Calu3 (cell line): Measurements from ENCODE around the gene CFAP77. TPM values are rescaled to one million over a fixed set of nuclear protein-coding genes. Genes with fewer than 3 reads are reported as not detected.

Experiments
- BruUV-seq: library from RNA; stranded (reverse); fragments of 400-500 nt; replicated peaks from 2 replicates; lab custom pipeline; 2021; lab: Mats Ljungman, UMichigan
- CTCF ChIA-PET: fragments of 300-600 bp; sonication (Branson Sonifier 250); formaldehyde crosslinking; loops from one replicate; lab custom pipeline; 2022; ENCODE audit warnings: antibody characterized with exemption; lab: Charles Lee
- DNase-seq: peaks from one replicate; pipeline ENCODE4 v3.0.0; 2022
- H3K27ac Mint-ChIP-seq: one replicate; pipeline ENCODE4 v1.8.0; 2022; ENCODE audit warnings: mixed read lengths; ENCODE audit not compliant: unreplicated experiment
- H3K27me3 Mint-ChIP-seq: one replicate; pipeline ENCODE4 v1.8.0; 2022; ENCODE audit warnings: mixed read lengths; ENCODE audit not compliant: unreplicated experiment
- H3K36me3 Mint-ChIP-seq: one replicate; pipeline ENCODE4 v1.8.0; 2022; ENCODE audit warnings: mild to moderate bottlenecking, moderate library complexity, mixed read lengths; ENCODE audit not compliant: insufficient read depth, unreplicated experiment
- H3K4me1 Mint-ChIP-seq: one replicate; pipeline ENCODE4 v1.8.0; 2022; ENCODE audit warnings: mild to moderate bottlenecking, low read depth, mixed read lengths; ENCODE audit not compliant: unreplicated experiment
- H3K4me3 Mint-ChIP-seq: one replicate; pipeline ENCODE4 v1.8.0; 2022; ENCODE audit warnings: mild to moderate bottlenecking, low read depth, moderate library complexity, mixed read lengths; ENCODE audit not compliant: unreplicated experiment
- H3K9me3 Mint-ChIP-seq: one replicate; pipeline ENCODE4 v1.8.0; 2022; ENCODE audit warnings: low read depth, mixed read lengths; ENCODE audit not compliant: unreplicated experiment
- CTCF ChIP-seq: fragments of 200-600 bp; IDR thresholded peaks from one replicate; pipeline ENCODE4 v1.8.0; 2022; ENCODE audit warnings: antibody characterized with exemption; ENCODE audit not compliant: unreplicated experiment
- intact Hi-C: fragments of 100-400 bp; cut with micrococcal nuclease; formaldehyde crosslinking; loops from one replicate; pipeline ENCODE4 v1.10.0; 2022; ENCODE audit not compliant: unreplicated experiment
- total RNA-seq: library from RNA; stranded (reverse); gene quantifications from 2 replicates; pipeline ENCODE4 v1.2.3, GENCODE V29; 2022

Gene CFAP77
- total RNA-seq, 1 experiment from 2014 or later, result not detected

DNA sequence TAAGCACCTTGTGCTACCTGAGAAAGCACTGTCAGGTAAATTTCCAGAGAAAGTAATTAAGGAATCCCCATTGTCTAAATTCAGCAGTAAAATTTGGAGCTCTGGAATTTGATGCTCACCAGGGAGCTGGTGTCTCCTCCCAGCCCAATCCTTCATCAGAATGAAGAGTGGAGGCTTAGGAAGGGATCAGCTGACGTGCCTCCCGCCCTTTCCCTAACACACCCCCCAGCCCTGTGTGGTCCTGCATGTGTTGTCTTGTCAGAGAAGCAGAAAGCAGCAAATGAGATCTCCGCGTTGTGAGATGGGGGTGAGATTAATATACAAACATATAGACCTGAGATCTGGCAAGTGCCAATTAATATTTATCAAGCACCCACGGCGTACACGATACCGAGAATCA lies 145.5 kb downstream of the CFAP77 start:
- no peak overlapping the region for H3K27ac Mint-ChIP-seq
- H3K36me3 Mint-ChIP-seq, result no peaks in the 10 kb centered on the region
- H3K4me3 Mint-ChIP-seq, result no peak overlapping the region
- peaks cover 2% of the 10 kb centered on the region for H3K9me3 Mint-ChIP-seq
- no TSS peak for BruUV-seq
- no peak for TF ChIP-seq CTCF
- no peaks in the 10 kb centered on the region for H3K27me3 Mint-ChIP-seq
- H3K4me1 Mint-ChIP-seq, result peaks cover 6% of the 10 kb centered on the region
- no peak for DNase-seq
- CTCF ChIA-PET, result no interaction called here
- intact Hi-C loops, result no loop called here

DNA sequence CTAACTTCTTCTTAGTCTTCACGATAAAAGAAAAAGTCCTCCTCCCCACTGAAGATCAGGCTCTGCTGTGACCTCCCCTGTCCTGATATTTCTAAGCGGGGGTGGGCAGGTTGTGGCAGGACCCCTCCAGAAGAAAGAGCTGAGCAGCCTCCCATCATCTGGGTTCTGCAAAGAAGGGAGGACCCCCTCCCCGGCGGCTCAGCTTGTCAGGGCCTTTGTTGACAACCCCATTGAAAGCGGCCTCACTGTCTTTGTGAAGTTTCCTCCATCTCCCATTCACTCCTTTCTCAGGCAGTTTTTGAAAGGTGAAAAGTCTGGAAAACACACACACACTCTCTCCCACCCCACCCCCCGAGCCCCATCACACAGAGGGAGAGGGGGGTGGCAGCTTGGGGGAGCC lies 146.2 kb downstream of the CFAP77 start:
- DNase-seq, result no peak
- Mint-ChIP-seq H3K27ac (no peak overlapping the region), H3K9me3 (peaks cover 2% of the 10 kb centered on the region), H3K36me3 (no peaks in the 10 kb centered on the region), H3K4me1 (no peaks in the 10 kb centered on the region), H3K4me3 (no peak overlapping the region), H3K27me3 (no peaks in the 10 kb centered on the region)
- intact Hi-C loops, result no loop called here
- no peak for TF ChIP-seq CTCF
- no TSS peak for BruUV-seq
- CTCF ChIA-PET, result no interaction called here

DNA sequence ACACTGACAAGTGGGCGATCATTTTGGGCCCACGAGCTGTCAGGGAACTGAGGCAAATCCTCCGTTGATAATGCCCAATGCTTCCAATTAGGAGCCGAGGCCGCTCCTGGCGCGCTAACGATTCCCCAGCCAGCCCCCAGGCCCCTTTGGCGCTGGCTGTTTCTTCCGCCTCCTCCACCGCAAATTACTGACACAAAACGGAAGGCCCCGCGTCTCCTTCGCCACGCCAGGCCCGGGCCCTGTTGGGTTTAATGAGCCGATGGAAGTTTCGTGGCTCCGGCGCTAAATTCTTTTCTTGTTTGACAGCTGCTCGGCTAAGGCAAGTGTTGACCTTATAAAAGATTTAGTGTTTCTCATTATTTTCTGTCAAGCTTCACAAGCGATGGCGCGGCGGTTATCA lies 146.7 kb downstream of the CFAP77 start:
- no peak for DNase-seq
- H3K4me3 Mint-ChIP-seq, result no peak overlapping the region
- peaks cover 2% of the 10 kb centered on the region for H3K9me3 Mint-ChIP-seq
- no peak overlapping the region for H3K27ac Mint-ChIP-seq
- CTCF ChIA-PET, result no interaction called here
- intact Hi-C loops, result no loop called here
- no peaks in the 10 kb centered on the region for H3K36me3 Mint-ChIP-seq
- TF ChIP-seq CTCF, result no peak
- H3K4me1 Mint-ChIP-seq, result no peaks in the 10 kb centered on the region
- no TSS peak for BruUV-seq
- no peaks in the 10 kb centered on the region for H3K27me3 Mint-ChIP-seq

- H3K27ac Mint-ChIP-seq, result no peak overlapping the region
- H3K27me3 Mint-ChIP-seq, result no peaks in the 10 kb centered on the region
- peaks cover 2% of the 10 kb centered on the region for H3K9me3 Mint-ChIP-seq
- intact Hi-C loops, result no loop called here
- CTCF ChIA-PET, result no interaction called here
- H3K36me3 Mint-ChIP-seq, result no peaks in the 10 kb centered on the region
- no peak overlapping the region for H3K4me3 Mint-ChIP-seq
- DNase-seq, result no peak
- BruUV-seq, result no TSS peak
- no peaks in the 10 kb centered on the region for H3K4me1 Mint-ChIP-seq
- no peak for TF ChIP-seq CTCF
Observed at GRCh38 chr9:132557159-132557558, 147.1 kb downstream of the CFAP77 start.
